Renal cortex interstitium (tissue), 11 donors: Measurements from ENCODE around the gene ITSN1. TPM values are rescaled to one million over a fixed set of nuclear protein-coding genes. Genes with fewer than 3 reads are reported as not detected.

Experiments used
- DNase-seq, 11 donors: peaks; one replicate each; pipeline ENCODE4 v3.0.0-alpha.2; 2013; ENCODE audit warnings: low read depth in 9 of 11, low spot score in 4 of 11; ENCODE audit errors: extremely low read depth in 1 of 11
- polyA plus RNA-seq, 3 donors: library from polyadenylated mRNA; unstranded; fragments of 120-200 nt; gene quantifications; one replicate each; pipeline ENCODE4 v1.2.1, GENCODE V29; 2013; ENCODE audit not compliant: insufficient read length in 3 of 3

The ITSN1 gene
- polyA plus RNA-seq, 3 donors, result 42.9 to 52.1 (median 47.9) TPM

GRCh38 chr21:33751120-33751519, 108.8 kb downstream of the ITSN1 start:
- no peak for DNase-seq

GRCh38 chr21:33751533-33751932, 109.2 kb downstream of the ITSN1 start:
- no peak for DNase-seq

GRCh38 chr21:33752260-33752659, 110.0 kb downstream of the ITSN1 start:
- DNase-seq, result no peak

- DNase-seq, result no peak
Measured at GRCh38 chr21:33753886-33754285, 111.6 kb downstream of the ITSN1 start.

- no peak for DNase-seq
Measured at GRCh38 chr21:33754481-33754880, 112.2 kb downstream of the ITSN1 start.

- no peak for DNase-seq
Measured at GRCh38 chr21:33755354-33755753, 113.1 kb downstream of the ITSN1 start.

GRCh38 chr21:33760641-33761440, 118.5 kb downstream of the ITSN1 start:
- no peak for DNase-seq

GRCh38 chr21:33761441-33762036, 119.2 kb downstream of the ITSN1 start:
- peak in 8 of 11 donors; percentile 16 to 54 (median 36) for DNase-seq

GRCh38 chr21:33762803-33763581, 120.7 kb downstream of the ITSN1 start:
- no peak for DNase-seq

GRCh38 chr21:33763582-33763899, 121.2 kb downstream of the ITSN1 start:
- no peak for DNase-seq

GRCh38 chr21:33767236-33767635, 124.9 kb downstream of the ITSN1 start:
- DNase-seq, result no peak

GRCh38 chr21:33767960-33768359, 125.7 kb downstream of the ITSN1 start:
- DNase-seq, result no peak

GRCh38 chr21:33769057-33769456, 126.8 kb downstream of the ITSN1 start:
- no peak for DNase-seq

- no peak for DNase-seq
Measured at GRCh38 chr21:33770542-33770941, 128.2 kb downstream of the ITSN1 start.

GRCh38 chr21:33771976-33772375, 129.7 kb downstream of the ITSN1 start:
- DNase-seq, result no peak

GRCh38 chr21:33774551-33774950, 132.2 kb downstream of the ITSN1 start:
- no peak for DNase-seq

- no peak for DNase-seq
Measured at GRCh38 chr21:33775100-33775828, 133.0 kb downstream of the ITSN1 start.

GRCh38 chr21:33780631-33781030, 138.3 kb downstream of the ITSN1 start:
- no peak for DNase-seq

- DNase-seq, result no peak
Measured at GRCh38 chr21:33781121-33781520, 138.8 kb downstream of the ITSN1 start.
